Fibroblast of the aortic adventitia (primary cell): ENCODE results near the gene TTC23. TPM values are rescaled to one million over a fixed set of nuclear protein-coding genes. Genes with fewer than 3 reads are reported as not detected.
A peak's percentile ranks its signal among the peaks of the same experiment; 100 is the strongest.
"Not testable (repeated sequence)": the region's sequence is repeated elsewhere in the genome, so short reads cannot be mapped to it uniquely, and the experiment has no call there.

Source experiments
- DNase-seq: peaks from one replicate; pipeline ENCODE4 v3.0.0-alpha.2; 2010; ENCODE audit warnings: low read depth
- H3K4me3 ChIP-seq: 2 replicates; pipeline ENCODE4 v1.5.1; 2011; ENCODE audit warnings: low read depth, mild to moderate bottlenecking, control low read depth, low read length, moderate library complexity
- total RNA-seq: library from RNA; depleted of rRNA; stranded (reverse); fragments of >200 nt; gene quantifications from 2 replicates; pipeline ENCODE4 v1.2.3, GENCODE V29; 2012; ENCODE audit warnings: low replicate concordance
- TF ChIP-seq, protein P1 (sequence below): IDR thresholded peaks from 2 replicates; pipeline ENCODE4 v1.5.1; 2011; ENCODE audit warnings: mild to moderate bottlenecking, low read length, control low read depth, inconsistent platforms; ENCODE audit not compliant: insufficient read depth

The TTC23 gene
- total RNA-seq, 1 donor, result 36.7 TPM

DNA sequence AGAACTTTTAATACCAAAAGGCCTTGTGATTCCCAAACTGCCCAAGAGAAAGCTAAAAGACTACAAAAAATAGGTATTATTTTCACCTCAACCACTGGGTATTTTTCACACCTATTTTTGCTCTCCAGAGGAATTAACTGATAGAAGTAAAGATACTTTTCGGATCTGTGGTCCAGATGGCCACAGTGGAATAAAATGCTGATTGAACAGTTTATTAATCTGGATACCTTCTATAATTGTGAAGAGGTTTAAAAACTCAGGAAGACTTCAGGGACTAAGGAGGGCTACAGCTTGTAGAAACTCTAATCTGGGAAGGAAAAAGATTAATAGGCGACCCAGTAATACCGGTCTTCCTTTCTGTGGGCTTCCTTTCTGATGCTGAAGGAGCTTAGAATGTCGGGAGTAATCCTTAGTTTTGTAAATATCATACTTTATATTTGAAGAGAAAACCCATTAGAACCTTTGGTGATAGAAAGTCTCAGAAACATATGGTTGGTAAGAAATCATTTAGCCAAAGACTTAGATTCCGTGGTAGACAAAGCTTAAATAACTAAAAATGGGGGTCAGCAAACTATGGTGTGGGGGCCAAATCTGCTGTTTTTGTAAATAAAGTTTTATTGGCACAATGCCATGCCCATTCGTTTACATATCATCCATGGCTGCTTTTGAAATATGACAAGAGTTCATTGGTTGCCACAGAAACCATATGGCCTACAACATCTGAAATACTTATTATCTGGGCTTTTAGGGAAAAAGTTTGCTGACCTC, 47.8 kb downstream of the TTC23 start:
- TF ChIP-seq, protein P1, sequence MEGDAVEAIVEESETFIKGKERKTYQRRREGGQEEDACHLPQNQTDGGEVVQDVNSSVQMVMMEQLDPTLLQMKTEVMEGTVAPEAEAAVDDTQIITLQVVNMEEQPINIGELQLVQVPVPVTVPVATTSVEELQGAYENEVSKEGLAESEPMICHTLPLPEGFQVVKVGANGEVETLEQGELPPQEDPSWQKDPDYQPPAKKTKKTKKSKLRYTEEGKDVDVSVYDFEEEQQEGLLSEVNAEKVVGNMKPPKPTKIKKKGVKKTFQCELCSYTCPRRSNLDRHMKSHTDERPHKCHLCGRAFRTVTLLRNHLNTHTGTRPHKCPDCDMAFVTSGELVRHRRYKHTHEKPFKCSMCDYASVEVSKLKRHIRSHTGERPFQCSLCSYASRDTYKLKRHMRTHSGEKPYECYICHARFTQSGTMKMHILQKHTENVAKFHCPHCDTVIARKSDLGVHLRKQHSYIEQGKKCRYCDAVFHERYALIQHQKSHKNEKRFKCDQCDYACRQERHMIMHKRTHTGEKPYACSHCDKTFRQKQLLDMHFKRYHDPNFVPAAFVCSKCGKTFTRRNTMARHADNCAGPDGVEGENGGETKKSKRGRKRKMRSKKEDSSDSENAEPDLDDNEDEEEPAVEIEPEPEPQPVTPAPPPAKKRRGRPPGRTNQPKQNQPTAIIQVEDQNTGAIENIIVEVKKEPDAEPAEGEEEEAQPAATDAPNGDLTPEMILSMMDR, result no peak
- no peak overlapping the region for H3K4me3 ChIP-seq
- DNase-seq, result no peak

DNA sequence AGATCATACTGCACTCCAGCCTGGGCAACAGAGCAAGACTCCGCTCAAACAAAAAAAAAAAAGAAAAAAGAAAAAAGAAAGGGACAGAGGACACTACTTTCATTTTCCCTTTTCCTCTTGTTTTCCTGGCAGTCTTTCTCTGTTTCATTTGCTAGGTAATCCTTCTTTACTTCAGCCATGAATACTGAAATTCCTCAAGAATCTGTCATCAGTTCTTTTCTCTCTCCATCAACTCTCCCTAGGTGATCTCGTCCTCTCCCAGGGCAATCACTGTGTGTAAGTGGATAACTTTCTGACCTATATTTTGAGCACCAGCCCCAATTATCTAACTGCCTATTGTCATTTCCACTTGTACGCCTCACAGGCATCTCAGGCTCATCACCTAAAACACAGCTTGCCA, 51.5 kb downstream of the TTC23 start:
- TF ChIP-seq, protein P1, result no peak
- H3K4me3 ChIP-seq, result no peak overlapping the region
- DNase-seq, result peak; percentile 1

DNA sequence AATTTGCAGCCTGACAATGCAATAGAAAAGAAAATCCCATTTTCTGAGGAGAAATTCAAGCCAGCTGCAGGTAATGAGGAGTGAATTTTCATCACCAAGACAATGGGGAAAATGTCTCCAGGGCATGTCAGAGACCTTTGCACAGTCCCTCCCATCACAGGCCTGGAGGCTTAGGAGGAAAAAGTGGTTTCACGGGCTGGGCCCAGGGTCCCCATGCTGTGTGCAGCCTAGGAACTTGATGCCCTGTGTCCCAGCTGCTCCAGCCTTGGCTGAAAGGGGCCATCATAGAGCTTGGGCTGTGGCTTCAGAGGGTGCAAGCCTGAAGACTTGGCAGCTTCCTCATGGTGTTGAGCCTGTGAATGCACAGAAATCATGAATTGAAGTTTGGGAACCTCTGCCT, 57.2 kb downstream of the TTC23 start:
- H3K4me3 ChIP-seq, DNase-seq: not testable (repeated sequence)

DNA sequence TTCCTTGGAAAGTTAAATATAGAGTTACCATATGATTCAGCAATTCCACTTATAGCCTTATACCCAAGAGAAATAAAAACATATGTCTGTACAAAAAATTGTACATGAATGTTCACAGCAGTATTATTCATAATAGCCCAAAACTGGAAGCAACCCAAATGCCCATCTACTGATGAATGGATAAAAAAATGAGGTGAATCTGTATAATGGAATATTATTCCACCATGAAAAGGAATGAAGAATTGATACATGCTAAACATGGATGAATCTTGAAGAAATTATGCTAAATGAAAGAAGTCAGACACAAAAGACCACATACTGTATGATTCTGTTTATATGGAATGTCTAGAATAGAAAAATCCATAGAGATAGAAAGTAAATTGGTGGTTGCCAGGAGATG, 61.4 kb downstream of the TTC23 start:
- TF ChIP-seq, protein P1, result no peak
- peak; percentile 21 for DNase-seq
- no peak overlapping the region for H3K4me3 ChIP-seq

DNA sequence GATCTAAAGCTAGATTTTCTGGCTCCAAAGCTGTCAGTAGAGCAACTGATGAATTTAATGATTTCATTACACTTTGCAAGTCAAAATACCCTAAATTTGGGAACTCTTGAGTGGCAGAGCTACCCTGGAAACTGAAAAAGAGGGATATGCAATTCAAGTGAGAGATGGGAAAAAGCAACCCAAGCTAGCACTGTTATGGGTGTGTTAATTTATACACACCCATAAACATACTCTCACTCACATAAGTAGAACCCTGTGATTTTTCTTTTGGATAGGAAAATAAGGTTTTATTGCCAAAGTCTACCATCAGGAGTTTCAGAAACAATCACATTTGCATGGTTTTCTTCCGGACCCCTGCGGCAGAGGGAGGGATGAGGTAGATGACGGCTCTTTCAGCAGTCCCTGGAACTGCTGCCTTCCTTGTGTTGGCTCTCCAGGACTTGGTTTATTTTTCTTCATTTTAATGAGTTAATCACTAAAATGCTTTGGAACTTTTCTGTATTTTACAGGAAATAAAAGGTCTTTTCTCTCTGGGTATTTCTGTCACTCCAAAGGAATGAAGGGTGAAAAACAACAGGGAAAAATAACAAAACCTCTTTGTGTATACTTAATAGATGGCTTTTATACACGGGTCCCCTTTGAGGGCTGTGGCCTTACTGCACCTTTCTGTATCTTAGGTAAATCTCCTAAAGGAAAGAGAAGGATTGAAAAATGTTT, 63.8 kb downstream of the TTC23 start:
- H3K4me3 ChIP-seq, result no peak overlapping the region
- TF ChIP-seq, protein P1, result no peak
- DNase-seq, result no peak

DNA sequence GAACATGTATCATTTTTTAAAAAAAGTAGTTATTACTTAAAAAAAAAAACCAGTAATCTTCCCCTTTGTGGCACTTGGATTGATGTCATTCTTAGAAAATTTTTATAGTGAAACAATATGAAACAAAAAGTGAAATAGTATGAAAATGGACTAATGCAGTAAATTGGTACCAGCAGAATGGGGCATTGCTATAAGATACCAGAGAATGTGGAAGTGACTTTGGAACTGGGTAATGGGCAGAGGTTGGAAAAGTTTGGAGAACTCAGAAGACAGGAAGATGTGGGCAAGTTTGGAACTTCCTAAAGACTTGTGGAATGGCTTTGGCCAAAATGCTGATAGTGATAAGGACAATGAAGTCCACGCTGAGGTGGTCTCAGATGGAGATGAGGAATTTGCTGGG, 66.6 kb downstream of the TTC23 start:
- no peak for DNase-seq

DNA sequence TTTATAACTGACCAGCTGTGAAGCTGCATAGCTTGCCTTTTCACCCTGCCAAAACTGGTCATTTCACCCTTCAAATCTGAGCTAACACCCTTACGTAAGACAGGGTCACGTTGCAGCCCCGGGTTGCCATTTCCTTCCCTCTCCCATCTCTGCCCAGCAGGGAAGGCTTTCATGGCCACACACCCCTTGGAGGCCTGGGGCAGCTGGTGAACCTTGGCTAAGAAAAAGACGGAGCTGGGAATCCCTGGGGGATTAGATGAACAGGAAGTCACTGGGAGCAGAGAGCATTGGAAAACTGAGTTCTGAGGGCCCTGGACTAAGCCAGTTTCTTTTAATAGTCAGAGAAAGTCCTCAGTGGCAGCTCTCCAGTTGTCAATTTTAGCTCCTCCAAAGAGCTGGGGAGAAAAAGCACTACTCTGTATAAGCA, 67.8 kb downstream of the TTC23 start:
- H3K4me3 ChIP-seq, result no peak overlapping the region
- DNase-seq, result peak; percentile 50
- TF ChIP-seq, protein P1, result no peak

More for the DNA sequence above, 66.6 kb downstream of the TTC23 start:
- TF ChIP-seq, protein P1, result no peak
- no peak overlapping the region for H3K4me3 ChIP-seq
